PFSK-1 (cell line): Measurements from ENCODE around the gene ABHD12.

ENCODE experiments used
- FOXP2 ChIP-seq: optimal IDR thresholded peaks from 2 replicates; pipeline ENCODE3; 2011; ENCODE audit warnings: borderline replicate concordance, control low read depth, inconsistent platforms; ENCODE audit not compliant: insufficient read depth; ENCODE audit errors: extremely low read length, extremely low read depth
- POLR2AphosphoS5 ChIP-seq: IDR thresholded peaks from 2 replicates; pipeline ENCODE4 v1.6.1; 2012; ENCODE audit warnings: low read depth, mild to moderate bottlenecking, control low read depth, low read length, moderate library complexity
- REST ChIP-seq, 2 experiments: IDR thresholded peaks; 2 replicates each; pipeline versions ENCODE4 v1.6.1 to v1.8.0; 2011 to 2012; ENCODE audit warnings: low read depth in 2 of 2, low read length in 2 of 2, control low read depth in 1 of 2, inconsistent platforms in 1 of 2, mild to moderate bottlenecking in 1 of 2, moderate library complexity in 1 of 2; ENCODE audit not compliant: insufficient read depth in 1 of 2
- SIN3A ChIP-seq: IDR thresholded peaks from 2 replicates; pipeline ENCODE4 v1.6.1; 2012; ENCODE audit warnings: mild to moderate bottlenecking, low read length, moderate library complexity, borderline replicate concordance; ENCODE audit not compliant: insufficient read depth
- TAF1 ChIP-seq: IDR thresholded peaks from 2 replicates; pipeline ENCODE4 v1.6.1; 2012; ENCODE audit warnings: low read length, control low read depth, borderline replicate concordance; ENCODE audit not compliant: insufficient read depth

The ABHD12 gene

GRCh38 chr20:25407311-25408169 is 16.9 kb upstream of the ABHD12 start, which contains the start of gene GINS1:
GINS1 (plus strand) TSS chr20:25407673; CDS start chr20:25407821, 148 bp downstream.
- TF ChIP-seq FOXP2 (peak; percentile 49), TAF1 (peak; percentile 83), REST (IDR thresholded peaks at IDR 0.05; ENCODE audit: insufficient read depth in 1 of 2, low read depth in 2 of 2, low read length in 2 of 2) (0 out of 4 replicates have a peak, but pooled peaks of 1 of the 2 experiments have one; percentile 36), POLR2AphosphoS5 (peak; percentile 91), SIN3A (peak; percentile 53; the same call in 1 of the 2 replicates)

GRCh38 chr20:25402583-25402982 is 11.9 kb upstream of the ABHD12 start:
- TF ChIP-seq SIN3A (no peak), REST (IDR thresholded peaks at IDR 0.05; ENCODE audit: insufficient read depth in 1 of 2, low read depth in 2 of 2, low read length in 2 of 2) (no peak), FOXP2 (no peak), TAF1 (no peak), POLR2AphosphoS5 (no peak)

DNA sequence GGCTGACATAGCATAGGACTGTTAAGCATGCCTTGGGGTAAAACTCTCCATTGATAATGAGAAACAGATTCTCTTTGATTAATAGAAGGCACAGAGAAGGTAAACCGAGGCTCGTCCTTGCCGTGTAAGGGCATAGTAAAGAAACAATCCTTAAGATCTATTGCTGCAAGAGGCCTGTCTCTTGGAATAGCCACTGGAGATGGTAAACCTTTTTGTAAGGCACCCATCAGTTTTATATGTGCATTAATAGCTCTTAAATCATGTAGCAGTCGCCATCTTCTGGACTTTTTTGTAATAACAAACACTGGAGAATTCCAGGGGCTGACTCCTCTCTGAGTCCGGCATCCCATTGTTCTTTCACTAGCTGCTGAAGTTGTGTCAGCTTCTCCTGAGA is 8.4 kb upstream of the ABHD12 start:
- TF ChIP-seq TAF1 (no peak), FOXP2 (no peak), SIN3A (no peak), REST (IDR thresholded peaks at IDR 0.05; ENCODE audit: insufficient read depth in 1 of 2, low read depth in 2 of 2, low read length in 2 of 2) (no peak), POLR2AphosphoS5 (no peak)

GRCh38 chr20:25398376-25399036 is 7.9 kb upstream of the ABHD12 start:
- no peak for TF ChIP-seq REST (IDR thresholded peaks at IDR 0.05; ENCODE audit: insufficient read depth in 1 of 2, low read depth in 2 of 2, low read length in 2 of 2)
- TF ChIP-seq FOXP2, result no peak
- no peak for TF ChIP-seq POLR2AphosphoS5
- no peak for TF ChIP-seq TAF1
- no peak for TF ChIP-seq SIN3A
